ENCODE measurements around the gene BPIFB3. TPM values are rescaled to one million over a fixed set of nuclear protein-coding genes. Genes with fewer than 3 reads are reported as not detected.

The BPIFB3 gene
- total and polyA plus RNA-seq, 2 of the 13 experiments (the other 11 are each of a cell fraction or from before 2014, with no cell fraction given) = 0.09 TPM; not detected in 1

DNA sequence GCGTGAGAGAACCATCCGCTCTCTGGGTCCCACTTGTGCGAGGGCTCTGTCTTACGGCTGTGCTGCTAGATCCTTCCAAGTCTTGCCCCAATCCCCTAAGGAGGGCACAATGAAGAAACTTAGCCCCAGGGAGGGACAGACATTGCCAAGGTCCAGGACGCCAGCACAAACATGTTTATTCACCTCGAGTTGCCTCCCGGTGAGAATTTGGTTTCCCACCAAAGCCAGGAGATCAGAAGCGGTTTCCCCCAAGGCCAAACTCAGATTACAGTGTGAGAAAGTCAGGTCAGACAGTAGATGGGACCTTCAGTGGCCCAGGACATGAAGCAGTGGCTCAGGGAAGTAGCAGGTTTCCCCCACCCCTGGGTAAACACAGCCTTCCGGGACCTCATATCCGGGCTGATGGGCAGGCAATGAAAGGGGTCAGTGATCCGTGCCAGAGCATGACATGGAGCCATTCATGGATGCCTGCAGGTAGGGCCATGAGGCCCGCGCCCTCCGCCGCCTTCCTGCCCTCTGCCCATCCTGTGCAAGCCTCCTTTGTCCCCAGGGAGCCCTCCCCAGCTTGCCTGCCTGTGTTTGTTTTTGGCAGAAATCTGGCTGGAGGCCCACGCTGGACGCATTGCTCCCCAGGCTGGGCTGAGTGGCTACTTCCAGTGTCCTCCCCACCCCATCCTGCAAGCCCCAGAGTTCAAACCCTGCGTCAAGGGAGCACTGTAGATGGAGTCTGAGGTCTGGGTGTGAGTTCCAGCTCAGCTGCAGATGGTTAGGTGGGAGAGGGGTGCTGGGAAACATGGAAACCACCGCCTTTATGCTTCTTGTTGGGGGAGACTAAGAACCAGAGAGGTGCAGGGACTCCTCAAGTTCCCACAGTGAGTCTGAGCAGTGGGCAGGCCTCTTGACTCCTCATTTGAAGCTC, 44.2 kb upstream of the BPIFB3 start (continued):
- peak; percentile 36; the same call in 1 of the 2 replicates for TF ChIP-seq KMT2A (CRISPR knock-in tag; IDR thresholded peaks at IDR 0.05)
- TF ChIP-seq ZNF782 (CRISPR knock-in tag; IDR thresholded peaks at IDR 0.05; ENCODE audit: borderline replicate concordance) = peak; percentile 97; the same call in 1 of the 2 replicates
- peak; percentile 87 for TF ChIP-seq ZNF768 (CRISPR knock-in tag; IDR thresholded peaks at IDR 0.05)
- TF ChIP-seq ZFP82 (CRISPR knock-in tag; IDR thresholded peaks at IDR 0.05; ENCODE audit: borderline replicate concordance) = peak; percentile 90
- TF ChIP-seq ZNF777 (CRISPR knock-in tag; IDR thresholded peaks at IDR 0.05) = no peak
- peak; percentile 10; the same call in 1 of the 2 replicates for TF ChIP-seq EEA1 (CRISPR knock-in tag; IDR thresholded peaks at IDR 0.05; ENCODE audit: borderline replicate concordance)
- TF ChIP-seq ZNF580 (CRISPR knock-in tag; IDR thresholded peaks at IDR 0.05; ENCODE audit: borderline replicate concordance, low read depth) = peak; percentile 99
- TF ChIP-seq, protein P1, sequence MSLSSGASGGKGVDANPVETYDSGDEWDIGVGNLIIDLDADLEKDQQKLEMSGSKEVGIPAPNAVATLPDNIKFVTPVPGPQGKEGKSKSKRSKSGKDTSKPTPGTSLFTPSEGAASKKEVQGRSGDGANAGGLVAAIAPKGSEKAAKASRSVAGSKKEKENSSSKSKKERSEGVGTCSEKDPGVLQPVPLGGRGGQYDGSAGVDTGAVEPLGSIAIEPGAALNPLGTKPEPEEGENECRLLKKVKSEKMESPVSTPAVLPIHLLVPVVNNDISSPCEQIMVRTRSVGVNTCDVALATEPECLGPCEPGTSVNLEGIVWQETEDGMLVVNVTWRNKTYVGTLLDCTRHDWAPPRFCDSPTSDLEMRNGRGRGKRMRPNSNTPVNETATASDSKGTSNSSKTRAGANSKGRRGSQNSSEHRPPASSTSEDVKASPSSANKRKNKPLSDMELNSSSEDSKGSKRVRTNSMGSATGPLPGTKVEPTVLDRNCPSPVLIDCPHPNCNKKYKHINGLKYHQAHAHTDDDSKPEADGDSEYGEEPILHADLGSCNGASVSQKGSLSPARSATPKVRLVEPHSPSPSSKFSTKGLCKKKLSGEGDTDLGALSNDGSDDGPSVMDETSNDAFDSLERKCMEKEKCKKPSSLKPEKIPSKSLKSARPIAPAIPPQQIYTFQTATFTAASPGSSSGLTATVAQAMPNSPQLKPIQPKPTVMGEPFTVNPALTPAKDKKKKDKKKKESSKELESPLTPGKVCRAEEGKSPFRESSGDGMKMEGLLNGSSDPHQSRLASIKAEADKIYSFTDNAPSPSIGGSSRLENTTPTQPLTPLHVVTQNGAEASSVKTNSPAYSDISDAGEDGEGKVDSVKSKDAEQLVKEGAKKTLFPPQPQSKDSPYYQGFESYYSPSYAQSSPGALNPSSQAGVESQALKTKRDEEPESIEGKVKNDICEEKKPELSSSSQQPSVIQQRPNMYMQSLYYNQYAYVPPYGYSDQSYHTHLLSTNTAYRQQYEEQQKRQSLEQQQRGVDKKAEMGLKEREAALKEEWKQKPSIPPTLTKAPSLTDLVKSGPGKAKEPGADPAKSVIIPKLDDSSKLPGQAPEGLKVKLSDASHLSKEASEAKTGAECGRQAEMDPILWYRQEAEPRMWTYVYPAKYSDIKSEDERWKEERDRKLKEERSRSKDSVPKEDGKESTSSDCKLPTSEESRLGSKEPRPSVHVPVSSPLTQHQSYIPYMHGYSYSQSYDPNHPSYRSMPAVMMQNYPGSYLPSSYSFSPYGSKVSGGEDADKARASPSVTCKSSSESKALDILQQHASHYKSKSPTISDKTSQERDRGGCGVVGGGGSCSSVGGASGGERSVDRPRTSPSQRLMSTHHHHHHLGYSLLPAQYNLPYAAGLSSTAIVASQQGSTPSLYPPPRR (CRISPR knock-in tag; IDR thresholded peaks at IDR 0.05; ENCODE audit: borderline replicate concordance) = peak; percentile 99
- TF ChIP-seq POLR2G (IDR thresholded peaks at IDR 0.05; ENCODE audit: low read depth, low read length) = peak; percentile 93
- peak; percentile 96 for TF ChIP-seq ZFX (CRISPR knock-in tag; IDR thresholded peaks at IDR 0.05; ENCODE audit: low read depth)
- peak; percentile 46; the same call in 1 of the 2 replicates for TF ChIP-seq HHEX (CRISPR knock-in tag; IDR thresholded peaks at IDR 0.05)
- TF ChIP-seq RAD51 (IDR thresholded peaks at IDR 0.05; ENCODE audit: borderline replicate concordance) = no peak
- TF ChIP-seq BRD4 (CRISPR knock-in tag; IDR thresholded peaks at IDR 0.05) = peak; percentile 56; the same call in 1 of the 2 replicates
- TF ChIP-seq ZBTB8A (CRISPR knock-in tag; IDR thresholded peaks at IDR 0.05; ENCODE audit: borderline replicate concordance, low read depth) = peak; percentile 98
- TF ChIP-seq ZFP1 (CRISPR knock-in tag; IDR thresholded peaks at IDR 0.05) = peak; percentile 97
- peak; percentile 99; the same call in 1 of the 2 replicates for TF ChIP-seq ZNF383 (CRISPR knock-in tag; IDR thresholded peaks at IDR 0.05; ENCODE audit: borderline replicate concordance)
- TF ChIP-seq CCAR2 (optimal IDR thresholded peaks at IDR 0.05; ENCODE audit: low read depth, low read length) = no peak
- no peak for TF ChIP-seq GTF2F1 (IDR thresholded peaks at IDR 0.05; ENCODE audit: low read length)
- no peak; the same call in 1 of the 2 replicates for TF ChIP-seq NFE2 (CRISPR knock-in tag; IDR thresholded peaks at IDR 0.05)
- peak; percentile 68; the same call in 1 of the 2 replicates for TF ChIP-seq ZNF256 (CRISPR knock-in tag; conservative IDR thresholded peaks at IDR 0.05)
- peak; percentile 92 for TF ChIP-seq HMG20A (CRISPR knock-in tag; IDR thresholded peaks at IDR 0.05; ENCODE audit: borderline replicate concordance)
- TF ChIP-seq ZNF335 (CRISPR knock-in tag; IDR thresholded peaks at IDR 0.05) = peak; percentile 75; the same call in 1 of the 2 replicates
- TF ChIP-seq ZNF572 (CRISPR knock-in tag; IDR thresholded peaks at IDR 0.05) = no peak; the same call in 1 of the 2 replicates
- TF ChIP-seq ELK4 (CRISPR knock-in tag; IDR thresholded peaks at IDR 0.05; ENCODE audit: borderline replicate concordance) = 0 out of 2 replicates have a peak, but pooled peaks have one; percentile 54
